GM21619 (cell line): ENCODE results near the gene COA8.

Experiments used
- ATAC-seq: cut with Tn5 transposase; IDR thresholded peaks from one replicate; pipeline ENCODE4 v1.9.1; 2021; ENCODE audit not compliant: unreplicated experiment

Gene COA8

GRCh38 chr14:103616635-103617300 is 54.0 kb downstream of the COA8 start:
- ATAC-seq = no peak

- ATAC-seq = no peak
Measured at GRCh38 chr14:103619057-103619456, 56.3 kb downstream of the COA8 start.

DNA sequence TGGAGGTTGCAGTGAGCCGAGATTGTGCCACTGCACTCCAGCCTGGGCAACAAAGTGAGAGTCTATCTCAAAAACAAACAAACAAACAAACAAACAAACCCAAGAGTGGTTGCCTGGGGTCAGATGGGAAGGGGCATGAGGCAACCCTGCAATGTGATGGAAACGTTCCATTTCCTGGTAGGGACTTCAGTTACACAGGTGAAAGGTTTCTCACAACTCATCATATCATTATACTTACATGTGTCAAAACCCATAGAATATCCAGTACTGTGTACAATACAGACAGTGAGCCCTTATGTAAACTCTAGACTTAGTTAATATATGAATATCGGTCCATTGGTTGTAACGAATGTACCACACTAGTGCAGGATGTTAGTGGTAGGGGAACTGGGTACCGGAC is 59.1 kb downstream of the COA8 start:
- ATAC-seq = no peak

DNA sequence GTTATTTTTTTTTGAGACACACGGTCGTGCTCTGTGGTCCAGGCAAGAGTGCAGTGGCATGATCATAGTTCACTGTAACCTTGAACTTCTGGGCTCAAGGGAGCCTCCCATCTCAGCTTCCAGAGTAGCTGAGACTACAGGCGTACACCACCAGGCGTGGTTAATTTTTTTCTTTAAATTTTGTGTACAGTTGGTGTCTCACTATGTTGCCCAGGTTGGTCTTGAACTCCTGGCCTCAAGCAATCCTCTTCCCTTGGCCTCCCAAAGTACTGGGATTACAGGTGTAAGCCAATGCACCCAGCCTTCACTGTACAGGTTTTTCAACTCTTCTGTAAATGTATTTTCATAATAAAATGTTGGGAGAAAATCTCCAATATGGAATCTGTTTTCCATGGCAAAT is 60.5 kb downstream of the COA8 start:
- ATAC-seq = no peak

DNA sequence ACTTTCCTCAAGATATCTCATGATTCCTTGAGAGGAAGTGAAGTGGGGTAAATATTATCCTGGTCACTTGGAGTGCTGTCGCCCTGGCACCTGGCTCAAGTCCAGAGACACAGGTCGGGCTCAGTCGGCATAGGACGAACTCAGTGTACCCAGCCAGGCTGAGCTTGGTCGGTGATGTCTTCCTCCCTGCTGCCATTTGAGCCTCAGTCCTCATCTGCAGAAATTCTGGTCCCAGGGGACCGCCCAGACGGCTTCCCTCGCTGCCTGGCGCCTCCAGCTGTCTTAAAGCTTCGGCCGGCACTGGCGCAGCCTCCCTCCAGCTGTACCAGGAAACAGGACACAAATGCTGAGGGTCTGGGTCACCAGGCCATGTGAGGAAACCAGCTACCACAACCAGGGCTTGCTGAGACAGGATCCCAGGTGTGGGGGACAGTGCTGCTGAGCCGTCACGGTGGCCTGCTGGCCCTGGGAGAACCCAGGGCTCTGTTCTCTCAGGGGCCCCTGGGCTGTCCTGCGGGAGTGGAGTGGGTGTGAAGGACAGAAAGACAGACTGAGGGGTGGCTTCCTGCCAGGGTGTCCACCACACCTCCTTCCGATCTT is 61.2 kb downstream of the COA8 start:
- no peak for ATAC-seq

DNA sequence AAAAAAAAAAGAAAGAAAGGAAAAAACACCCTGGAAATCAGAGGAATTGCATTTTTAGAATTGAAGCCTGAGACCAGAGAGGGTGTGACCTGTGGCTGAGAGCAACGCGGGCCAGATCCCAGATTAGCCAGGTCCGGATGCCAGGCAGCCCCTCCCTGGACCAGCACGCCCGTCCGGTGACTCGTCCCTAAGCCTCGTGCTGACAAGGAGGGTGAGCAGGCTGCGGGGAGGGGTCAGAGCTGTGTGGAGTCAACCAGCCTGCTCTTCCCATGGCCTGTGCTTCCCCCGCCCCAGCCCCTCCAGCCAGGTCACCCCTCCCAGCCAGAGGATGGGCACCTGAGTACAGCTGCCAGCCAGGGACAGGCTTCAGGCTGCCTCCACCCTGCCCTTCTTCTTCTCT is 62.1 kb downstream of the COA8 start:
- ATAC-seq = no peak

DNA sequence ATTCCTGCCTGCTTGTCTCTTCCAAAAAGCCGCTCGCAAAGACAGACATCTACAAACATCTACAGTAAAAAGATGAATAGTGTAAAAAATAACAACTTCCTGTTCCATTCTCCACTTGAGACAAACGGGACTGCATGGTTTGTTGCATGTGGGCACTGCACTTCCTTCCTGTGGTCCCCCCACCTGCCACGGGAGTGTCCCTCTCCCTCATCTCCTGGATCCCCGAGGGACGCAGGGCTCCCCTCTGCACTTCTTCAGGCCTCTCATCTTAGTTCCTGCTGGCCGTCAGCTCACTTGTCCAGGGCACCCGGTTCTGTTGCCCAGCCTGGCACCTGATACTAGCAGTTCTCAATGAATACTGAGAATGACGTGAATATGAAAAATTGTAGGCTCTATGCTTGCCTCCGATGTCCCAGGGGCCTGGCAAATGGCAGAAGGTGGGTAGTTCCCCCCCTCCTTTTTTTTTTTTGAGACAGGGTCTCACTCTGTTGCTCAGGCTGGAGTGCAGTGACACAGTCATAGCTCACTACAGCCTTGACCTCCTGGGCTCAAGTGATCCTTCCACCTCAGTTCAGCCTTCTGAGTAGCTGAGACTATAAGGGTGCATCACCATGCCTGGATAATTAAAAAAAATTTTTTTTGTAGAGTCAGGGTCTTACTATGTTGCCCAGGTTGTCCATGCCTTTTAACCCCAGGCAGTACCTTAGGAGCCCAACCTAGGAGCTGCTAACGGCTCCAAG is 62.8 kb downstream of the COA8 start:
- ATAC-seq = no peak

DNA sequence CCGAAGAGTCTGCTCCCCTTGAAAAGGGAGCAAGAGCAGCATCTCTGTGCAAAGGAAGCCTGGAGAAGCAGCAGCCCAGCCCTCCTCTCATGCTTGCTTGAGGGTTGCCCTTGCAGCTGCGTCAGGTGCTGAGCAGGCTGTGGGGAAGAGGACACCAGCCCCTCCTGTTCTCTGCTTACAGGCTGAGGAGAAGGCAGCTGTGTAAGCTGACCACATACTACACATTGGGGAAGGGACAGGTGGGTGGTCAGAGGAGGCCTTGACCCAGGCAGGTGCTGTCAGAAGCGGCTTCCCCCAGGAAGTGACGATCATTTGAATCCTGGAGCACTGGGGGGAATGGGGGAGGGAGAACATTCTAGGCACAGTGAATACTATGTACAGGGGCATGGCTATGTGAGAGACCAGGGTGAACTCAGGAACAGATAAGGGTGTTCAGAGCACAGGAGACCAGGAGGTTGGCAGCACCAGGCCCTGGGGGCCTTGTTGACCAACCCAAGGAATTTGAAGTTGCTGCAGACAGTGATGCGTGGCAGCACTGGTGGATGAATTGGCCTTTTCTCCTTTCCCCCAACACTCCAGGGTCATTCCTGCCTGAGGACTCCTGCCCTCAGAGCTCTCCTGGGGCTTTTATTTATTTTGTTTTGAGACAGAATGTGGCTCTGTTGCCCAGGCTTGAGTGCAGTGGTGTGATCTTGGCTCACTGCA is 63.5 kb downstream of the COA8 start:
- ATAC-seq = no peak

GRCh38 chr14:103627073-103628025 is 64.6 kb downstream of the COA8 start:
- no peak for ATAC-seq

- ATAC-seq = no peak
Measured at GRCh38 chr14:103628221-103628683, 65.5 kb downstream of the COA8 start.

- ATAC-seq = peak; percentile 53
Measured at GRCh38 chr14:103628684-103629502, 66.1 kb downstream of the COA8 start, which contains the start of gene KLC1. KLC1 (plus strand) TSS chr14:103629211; CDS start chr14:103654565, 25,354 bp downstream.

DNA sequence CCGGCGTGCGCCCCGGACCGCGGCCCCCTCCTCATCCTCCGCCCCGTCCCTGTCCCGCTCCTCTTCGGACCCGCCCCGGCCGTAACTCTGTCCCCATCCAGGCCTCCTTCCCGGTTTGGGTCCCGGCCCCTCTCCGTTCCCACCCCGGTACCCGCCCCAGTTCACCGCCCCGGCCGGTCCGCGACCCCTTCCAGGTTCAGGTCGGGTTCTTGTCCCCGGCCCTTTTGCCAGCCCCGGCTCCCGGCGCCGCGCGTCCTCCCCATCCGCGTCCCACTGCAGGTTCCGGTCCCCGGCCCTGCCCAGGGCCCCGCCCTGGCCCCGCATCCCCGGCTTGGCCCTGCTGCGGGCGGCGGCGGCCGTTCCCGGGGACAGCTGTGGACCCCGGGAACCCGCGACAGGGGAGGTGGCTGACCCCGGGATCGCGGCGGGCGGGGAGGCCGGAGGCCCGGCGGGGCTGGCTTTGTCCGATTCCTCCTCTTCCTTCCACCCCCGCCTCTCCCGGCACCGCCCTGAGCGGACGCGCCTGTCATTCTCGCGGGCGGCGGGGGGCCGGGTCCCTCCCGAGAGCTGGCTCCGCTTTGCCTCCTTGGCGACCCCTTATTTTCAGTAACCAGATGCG is 66.9 kb downstream of the COA8 start:
- ATAC-seq = peak; percentile 24

DNA sequence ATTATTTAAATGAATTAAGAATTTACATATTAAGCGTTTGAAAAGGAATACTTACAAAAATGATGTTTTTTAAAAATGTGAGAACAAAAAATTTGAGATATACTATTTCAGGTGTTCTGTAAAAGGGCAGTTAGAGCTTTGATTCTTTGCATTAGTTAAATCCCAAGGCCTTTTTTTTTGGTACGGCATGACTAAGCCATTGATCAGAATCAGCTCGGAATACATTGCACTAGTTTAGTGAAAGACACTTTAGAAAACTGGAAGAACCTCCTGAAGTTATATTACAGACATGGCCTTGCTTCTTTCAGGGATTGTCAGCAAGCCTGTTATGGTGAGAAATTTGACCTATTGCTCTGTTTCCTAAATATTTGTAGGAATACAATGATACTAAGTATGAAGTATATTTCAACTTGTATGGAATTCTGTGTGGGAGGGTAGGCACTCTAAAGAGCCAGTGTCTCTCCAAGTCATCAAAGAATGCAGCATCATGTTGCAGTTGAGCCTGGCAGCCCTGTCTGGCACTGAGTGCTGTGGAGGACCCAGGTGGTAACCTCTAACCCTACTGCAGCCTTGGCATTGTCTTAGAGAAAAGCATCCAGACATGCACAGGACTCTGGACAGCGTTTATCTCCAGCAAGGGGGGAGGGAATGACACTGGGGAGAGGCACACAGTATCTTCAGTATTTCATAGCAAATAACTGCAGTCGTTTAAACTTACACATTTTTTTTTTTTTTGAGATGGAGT is 67.8 kb downstream of the COA8 start:
- no peak for ATAC-seq

DNA sequence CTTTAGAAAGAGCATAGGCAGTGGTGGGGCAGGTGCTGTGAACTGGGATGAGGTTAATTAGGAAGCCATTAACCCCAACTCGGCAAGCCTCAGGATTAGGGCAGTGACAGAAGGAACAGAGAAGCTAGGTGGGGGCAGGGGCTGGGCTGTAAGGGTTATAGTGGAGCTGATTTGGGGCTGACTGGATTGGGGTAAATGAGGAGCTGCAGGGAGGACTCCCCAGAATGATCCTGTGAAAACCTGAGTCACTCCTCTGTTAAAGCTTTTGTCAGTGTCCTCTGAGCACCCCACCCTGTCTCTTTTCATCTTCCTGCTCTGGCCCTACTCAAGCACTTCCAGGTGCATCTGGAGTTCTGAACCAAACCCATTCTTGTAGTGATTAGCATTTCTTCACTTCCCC is 70.6 kb downstream of the COA8 start:
- no peak for ATAC-seq

DNA sequence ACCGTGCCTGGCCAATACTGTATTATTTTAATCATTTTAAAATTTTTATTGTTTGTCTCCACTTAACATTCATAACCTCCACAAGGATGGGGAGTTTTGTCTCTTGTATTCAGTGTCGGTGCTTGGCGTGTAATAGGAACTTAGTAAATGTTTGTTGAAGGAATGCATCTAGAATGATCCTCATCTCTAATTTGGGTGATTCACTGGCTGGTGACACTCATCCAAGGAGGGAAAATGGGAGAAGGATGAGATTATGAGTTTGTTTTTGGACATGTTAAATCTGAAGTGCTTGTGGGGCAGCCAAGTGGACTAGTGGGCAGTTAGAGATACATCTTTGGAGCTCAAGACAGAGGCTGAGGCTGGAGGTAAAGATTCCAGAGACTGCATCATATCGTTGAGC is 71.4 kb downstream of the COA8 start:
- no peak for ATAC-seq

GRCh38 chr14:103638594-103638993 is 75.8 kb downstream of the COA8 start:
- no peak for ATAC-seq
